Measurements from ENCODE around the gene POLN.
"Not testable (repeated sequence)": the region's sequence is repeated elsewhere in the genome, so short reads cannot be mapped to it uniquely, and the experiment has no call there.

The POLN gene

DNA sequence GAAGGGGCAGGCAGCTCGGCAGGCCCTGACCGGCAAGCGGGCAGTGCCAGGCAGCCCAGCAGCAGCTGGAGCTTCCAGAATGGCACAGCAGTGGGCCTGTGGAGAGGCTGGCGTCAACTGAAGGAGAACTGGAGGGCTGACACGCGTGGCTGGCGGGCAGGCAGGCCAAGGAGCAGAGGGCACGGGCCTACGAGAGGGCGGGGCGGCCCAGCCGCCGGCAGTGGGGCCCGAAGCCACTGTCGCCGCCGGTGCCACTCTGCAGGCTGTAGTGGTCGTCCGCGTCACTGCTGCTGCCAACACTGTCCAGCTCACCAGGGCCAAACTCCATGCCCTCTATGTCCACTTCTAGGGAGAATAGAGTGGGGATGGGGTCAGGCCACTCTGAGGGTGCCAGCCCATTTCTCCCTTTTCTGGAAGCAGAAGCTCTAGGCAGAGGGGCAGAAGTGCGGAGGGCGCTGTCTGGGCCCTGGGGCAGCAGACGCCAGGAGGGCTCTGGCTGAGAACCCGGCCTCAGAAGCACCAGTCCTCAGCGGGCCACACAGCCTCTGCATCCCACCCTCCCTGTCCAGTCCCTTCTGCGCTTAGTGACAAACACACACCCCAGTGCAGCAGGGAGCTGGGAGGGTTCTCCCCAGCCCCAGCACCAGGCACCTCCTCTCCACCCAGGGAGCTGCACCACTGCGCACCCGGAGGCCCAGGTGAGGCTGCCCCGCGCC is 8.6 kb upstream of the POLN start:
- DNase-seq: no peak

DNA sequence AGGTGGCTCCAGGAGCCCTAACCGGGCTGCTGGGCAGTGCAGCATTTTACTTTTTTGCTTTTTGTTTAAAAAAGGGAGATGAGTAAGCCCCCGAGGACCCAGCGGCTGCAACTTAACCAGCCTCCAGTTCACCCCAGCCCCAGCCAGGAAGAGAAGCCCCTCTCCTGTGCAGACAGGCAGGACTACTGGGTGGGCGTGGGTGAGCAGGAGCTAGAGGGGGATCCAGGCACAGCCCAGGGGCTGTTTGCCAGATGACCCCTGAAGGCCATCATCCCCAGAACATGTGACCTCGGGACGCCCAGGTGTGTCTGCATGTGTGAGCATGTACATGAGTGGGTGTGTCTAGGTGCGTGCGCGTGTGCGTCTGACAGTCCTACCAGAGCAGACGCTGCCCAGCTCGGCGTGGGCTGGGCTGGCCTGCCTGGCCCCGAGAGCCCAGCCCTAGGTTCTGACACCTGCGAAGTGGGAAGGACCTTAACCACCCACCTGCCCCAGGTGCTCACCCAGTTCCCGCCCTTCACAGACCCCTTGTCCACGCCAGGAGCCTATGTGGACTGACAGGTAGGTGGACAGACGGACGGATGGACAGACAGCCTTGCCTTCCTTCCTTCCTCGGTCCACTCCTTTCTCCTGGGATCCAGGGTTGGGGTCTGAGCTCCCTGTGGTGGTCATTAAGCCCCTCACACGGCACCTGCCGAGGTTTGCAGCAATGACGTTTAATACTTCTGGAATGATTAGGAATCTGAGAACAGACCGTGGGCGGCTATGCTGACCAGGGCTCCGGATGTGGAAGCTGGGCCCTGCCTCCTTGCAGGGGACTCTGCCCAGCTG is 7.8 kb upstream of the POLN start:
- no peak for DNase-seq

DNA sequence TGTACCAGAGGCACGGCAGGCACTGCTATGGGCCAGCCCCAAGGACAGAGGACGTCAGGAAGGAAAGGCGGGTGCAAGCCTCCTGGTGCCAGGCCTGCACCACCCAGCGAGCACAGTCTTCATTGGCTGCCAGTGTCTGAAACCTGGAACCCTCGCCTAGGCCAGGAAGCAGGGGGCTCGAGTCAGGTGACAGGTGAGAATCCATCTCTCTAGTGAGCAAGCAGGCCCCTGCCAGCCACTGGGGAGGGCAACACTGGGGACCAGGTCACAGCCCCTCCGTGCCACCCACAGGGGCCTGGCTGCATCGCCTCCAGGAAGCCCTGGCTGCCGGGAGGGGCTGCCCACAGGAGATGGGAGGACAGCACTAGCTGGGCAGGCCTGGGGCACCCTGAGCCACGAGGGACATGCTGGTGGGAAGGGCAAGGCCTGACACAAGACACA is 6.9 kb upstream of the POLN start:
- no peak for DNase-seq

DNA sequence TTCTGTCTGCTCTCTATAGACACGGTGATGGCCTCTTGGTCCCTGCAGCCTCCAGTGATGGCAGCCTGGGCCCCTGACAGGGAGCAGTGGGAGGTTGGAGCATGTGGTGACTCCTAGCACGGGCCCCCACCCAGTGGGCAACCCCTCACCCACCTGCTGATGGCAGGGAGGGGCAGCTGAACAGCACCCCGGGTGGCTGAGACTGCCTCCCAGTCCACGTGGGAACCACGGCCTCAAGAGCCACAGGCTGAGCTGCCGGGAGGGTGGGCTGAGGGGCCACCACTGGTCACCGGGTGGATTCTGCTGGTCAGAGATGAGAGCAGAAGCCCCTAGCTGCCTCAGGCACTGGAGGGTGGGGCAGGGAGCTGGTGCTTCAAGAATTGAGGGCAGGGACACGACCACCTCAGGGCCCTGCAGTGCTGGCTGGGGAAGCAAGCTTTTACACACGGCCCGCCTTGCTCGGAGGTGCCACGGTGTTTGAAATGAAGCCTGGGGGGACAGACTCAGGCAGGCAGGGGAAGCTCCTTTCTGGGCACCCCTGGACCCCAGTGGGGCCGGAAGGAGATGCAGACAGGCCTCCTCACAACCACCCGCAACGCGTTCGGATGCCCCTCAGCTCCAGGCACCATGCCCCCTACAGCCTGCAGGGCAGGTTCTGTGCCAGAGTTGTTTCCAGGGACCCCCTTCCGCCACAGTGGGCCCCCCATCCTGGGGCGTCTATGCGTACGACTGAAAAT is 6.3 kb upstream of the POLN start:
- no peak for DNase-seq

DNA sequence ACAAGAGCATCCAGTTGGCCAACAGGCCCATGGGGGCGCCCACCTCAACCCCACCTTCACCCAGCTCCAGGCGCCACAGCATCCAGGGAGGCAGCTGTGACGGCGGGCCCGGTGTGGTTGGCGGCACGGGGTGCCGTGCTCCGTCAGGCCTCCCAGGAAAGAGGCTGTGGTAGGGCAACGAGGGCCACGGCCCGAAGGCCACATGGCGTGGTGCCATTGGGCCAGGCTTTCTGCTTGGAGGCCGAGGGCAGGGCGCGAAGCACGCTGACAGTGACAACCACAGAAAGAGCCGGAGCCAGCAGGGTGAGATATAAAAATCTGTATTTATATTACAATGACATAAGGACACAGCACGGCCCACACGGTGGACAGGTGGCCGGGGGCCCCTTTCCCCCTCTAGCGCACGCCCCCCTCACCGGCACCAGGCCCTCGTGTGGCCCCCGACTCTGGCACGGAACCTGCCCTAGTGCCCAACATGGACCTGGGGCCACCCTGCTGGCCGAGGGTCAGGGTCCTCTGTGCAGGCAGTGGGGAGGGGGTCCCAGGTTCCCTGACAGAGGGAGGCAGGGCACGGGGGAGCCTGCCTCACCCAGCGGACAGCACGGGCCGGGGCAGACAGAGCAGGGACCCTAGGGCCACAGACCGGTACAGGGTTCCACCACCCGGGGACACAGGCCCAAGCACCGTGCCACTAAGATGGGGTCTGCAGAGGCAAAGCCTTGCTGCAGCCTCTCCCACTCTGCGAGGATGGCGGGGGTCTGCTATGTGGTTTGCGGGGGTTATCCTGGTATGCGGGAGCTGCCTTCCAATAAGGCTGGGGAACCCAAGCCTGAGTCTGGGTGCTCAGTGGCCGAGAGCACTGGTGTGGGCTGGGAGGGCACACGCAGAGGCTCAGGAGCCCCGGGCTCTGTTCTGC is 5.5 kb upstream of the POLN start:
- DNase-seq: no peak

DNA sequence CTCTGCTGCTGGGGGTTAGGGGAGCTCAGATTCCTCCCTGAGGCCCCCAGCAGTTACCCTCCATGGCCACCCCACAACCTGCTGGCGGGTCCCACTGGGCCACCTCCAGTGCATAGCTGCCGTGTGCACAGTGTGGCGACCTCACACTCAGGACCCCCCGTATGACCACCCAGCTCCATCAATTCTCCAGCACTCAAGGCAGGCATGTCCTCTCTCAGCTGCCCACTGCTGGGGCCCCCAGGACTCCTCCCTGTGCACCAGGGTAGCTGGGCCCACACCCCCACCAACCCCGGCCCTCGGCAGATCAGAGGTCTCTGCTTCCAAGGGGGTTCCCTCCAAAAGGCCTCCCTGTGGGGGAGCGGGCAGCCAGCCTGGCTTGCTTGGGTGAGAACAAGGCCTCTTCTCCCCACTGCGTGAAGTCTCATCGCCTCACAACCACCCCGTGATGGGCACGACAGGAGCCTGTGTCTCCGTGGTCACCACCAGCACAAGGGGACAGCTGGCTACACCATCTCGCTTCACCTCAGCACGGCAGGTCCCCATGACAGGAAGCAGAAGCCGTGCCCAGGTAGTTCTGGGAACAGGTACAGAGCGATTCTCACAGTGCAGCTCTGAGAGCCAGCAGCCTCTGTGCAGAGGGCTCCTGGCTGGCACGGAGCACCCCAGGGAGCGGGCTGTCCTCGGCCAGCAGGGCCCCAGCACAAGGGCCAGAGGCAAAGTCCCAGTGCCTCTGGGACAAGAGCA is 4.6 kb upstream of the POLN start:
- no peak for DNase-seq

DNA sequence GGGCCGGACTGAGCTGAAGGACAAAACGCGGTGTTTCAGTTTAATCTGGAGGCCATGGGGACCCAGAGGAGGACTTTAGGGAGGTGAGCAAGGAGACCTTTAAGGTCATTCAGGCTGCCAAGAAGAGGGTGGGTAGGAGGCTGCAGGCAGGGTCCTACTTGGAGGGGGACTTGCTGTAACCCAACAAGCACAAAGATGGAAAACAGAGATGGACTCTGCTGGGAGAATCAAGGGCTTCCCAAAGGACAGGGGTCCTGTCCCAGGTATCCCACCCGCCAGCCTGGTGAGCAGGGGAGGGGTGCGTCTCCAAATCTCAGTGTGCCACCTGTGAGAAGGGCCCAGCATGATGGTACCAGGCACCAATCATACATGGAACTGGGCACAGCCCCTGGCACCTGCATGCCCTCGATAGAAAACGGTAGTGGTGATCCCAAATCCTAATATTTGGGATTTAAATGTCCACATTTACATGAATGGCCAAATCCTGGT is 3.9 kb upstream of the POLN start:
- no peak for DNase-seq

DNA sequence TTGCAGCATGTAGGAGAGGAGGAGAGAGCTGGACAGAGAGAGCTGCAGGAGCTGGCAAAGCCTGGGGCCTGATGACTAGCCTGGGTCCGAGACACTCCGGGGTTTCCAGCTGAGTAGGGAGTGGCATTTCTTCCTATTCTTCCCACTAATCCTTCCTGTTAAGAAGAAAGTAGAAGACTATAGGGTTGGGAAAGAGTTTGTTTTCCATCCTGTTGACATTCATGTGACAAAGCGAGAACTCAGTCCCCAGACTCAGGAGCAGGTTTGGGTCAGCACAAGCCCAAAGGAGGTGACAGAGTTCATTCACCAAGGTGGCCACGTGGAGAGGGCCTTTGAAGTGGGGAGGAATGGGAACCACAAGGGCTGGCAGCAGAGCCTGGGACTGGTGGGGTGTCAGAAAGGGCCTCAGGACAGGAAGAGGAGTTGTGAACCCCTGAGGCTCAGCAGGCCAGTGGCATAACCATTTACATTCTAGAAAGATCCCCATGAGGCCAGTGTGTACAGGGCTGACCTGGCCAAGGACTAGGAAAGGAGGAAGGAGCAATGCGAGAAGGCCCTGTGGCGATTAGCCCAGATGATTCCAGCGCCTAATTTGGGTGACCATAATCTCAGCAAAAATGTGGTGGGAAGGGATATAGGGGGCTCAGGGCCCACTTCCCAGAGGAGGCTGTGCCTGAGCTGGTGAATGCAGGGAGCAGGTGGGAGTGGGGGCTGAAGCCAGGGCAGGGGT is 3.3 kb upstream of the POLN start:
- no peak for DNase-seq

DNA sequence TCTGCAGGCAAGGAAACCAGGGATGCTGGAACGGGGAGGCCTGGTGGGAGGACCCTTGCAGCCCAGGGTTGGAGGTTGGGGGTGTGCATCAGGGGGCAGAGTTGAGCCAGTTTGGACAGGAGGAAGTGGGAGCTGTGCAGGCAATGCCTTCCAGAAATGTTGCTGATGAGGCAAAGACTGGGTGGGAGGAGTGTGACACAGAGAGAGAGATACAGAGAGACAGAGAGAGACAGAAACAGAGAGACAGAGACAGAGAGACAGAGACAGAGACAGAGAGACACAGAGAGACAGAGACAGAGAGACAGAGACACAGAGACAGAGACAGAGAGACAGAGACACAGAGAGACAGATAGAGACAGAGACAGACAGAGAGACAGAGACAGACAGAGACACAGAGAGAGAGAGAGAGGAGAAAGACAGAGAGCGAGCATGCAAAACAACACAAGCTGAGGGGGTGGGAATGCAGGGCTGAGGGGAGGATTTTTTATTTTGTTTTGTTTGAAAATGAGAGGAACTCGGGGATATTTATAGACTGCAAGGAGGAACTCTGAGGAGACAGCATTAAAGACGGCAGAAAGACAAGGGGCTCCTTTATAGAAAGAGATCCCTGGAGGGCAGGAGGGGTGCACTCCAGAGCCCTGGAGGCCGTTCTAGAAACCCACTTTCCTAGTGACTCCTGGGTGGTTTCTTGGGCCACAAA is 1.9 kb upstream of the POLN start:
- DNase-seq: no peak

DNA sequence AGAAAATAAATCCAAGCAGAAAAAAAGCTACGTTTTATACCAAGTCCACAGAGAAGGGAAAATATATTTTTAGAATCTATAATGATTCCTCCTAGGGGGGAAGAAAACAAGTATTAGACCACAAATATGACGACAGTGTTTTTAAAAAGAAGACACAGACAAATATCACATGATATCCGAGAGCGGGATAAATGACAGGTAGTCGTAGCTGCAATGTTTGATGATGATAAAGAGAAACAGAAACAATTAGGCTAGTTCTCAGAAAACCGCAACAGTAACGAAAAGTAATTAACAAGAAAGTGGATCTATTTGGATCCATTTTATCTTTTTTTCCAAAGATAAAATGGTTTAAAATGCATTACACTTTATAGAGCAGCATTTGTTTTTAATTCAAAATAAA is 918 bp downstream of the POLN start:
- DNase-seq: no peak

DNA sequence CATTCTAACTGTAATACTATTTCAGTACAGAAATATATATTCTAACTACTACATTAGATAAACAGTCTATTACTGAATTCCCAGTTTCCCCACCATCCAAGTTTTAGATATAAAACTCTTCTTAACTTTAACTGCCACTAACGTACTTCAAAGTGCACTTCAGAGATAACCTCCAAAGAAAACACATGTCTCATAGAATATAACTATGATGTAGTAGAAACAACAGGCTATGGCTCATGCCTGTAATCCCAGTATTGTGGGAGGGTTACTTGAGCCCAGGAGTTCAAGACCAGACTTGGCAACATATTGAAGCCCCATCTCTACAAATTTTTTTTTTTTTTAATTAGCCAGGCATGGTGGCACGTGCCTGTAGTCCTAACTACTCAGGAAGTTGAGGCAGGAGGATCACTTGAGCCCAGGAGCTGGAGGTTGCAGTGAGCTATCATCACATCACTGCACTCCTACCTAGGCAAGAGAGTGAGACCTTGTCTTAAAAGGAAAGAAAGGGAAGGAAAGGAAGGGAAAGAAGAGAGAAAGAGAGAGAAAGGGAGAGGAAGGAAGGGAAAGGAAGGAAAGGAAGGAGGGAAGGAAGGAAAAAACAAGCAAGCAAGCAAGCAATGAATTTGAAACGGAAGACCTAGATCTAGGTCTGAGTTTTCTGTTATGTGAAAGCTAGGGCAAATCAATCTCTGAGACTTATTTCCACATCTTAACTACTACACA is 4.8 kb downstream of the POLN start:
- no peak for DNase-seq

DNA sequence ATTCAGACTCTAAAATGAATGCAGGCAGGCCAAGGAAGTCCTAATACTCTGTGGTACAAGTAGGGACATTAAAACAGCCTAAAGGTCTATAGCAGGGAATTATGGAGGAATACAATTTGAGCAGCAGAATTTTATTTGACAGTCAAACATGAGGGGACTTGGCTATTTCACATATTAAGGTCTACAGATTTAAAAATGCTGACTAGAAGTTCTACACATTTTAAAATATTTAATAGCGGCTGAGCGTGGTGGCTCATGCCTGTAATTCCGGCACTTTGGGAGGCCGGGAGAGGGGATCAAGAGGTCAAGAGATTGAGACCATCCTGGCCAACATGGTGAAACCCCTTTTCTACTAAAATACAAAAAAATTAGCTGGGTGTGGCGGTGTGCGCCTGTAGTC is 10.8 kb downstream of the POLN start:
- DNase-seq: no peak

DNA sequence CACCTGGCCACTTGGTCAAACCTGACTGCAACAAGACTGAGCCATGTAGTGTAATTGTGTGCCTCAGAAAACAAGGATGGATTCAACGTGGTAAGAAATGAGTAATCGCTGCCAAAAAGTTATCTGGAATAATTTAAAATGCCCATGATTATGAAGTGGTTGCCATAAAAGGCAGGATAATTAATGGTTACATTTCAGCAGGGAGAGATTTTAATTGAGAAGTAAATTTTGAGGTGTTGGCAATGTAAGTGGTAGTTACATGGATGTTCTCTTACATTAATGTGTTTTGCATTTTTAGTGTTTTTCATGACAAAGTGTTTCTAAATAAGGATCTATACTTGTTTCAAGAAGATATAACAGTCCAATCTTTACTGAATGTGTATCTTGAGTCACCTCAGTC is 15.7 kb downstream of the POLN start:
- no peak for DNase-seq

DNA sequence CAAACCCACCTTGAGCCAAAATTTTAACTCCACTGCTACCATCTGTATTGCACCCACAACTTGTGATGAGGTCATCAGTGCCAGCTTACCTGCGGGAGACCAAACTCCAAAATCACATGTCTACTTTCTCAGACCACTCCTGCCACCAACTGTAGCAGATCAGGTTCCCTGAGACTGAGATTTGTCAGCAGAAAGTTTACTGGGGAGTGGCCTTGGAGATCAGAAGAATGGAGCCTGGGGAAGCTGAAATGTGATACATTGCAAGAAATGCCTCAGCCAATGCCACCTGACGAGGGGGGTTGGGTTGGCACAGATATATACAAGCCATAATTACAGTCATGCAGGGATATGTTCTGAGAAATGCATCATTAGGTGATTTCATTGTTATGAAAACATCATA is 19.1 kb downstream of the POLN start:
- DNase-seq: peak; percentile 58

DNA sequence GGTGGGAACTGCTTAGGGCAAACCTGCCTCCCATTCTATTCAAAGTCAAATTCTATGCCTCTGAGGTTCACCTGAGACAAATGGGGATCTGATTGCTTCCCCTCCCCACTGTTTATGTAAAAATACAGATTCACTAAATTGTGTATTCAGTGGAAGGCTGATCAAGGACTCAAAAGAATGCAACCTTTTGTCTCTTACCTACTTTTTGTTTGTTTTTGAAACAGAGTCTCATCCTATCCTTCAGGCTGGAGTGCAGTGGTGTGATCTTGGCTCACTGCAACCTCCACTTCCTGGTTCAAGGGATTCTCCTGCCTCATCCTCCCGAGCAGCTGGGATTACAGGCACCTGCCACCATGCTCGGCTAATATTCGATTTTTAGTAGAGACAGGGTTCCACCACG is 20.5 kb downstream of the POLN start:
- not testable (repeated sequence) for DNase-seq

DNA sequence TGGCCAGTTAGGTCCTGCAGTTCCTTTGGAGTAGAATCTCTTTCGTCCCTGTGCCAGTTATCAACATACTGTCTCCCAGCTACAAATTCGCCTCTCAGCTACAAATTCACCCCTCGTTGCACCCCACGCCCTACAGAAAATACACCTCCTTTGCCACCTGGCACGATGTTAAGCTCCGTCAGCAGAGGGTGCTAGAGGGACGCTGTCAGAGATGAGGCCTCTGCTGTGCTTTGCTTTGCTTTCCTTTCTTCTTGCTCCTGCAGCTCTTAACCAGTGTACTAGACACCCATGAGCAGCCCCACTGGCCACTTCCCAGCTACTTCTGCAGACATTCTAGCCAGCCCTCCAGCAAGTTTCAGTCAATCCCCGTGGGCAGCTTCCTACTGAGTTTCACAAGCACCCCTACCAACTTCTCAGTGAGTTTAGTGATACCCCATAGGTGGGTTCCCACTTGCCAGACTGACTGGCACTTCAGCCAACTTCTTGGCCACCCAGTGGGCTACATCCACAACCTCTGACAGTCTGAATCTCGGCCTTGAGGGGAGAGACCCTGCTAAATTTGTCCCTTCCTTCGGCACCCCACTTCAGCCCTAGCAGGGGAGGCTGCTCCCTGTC is 21.8 kb downstream of the POLN start:
- DNase-seq: peak; percentile 46

DNA sequence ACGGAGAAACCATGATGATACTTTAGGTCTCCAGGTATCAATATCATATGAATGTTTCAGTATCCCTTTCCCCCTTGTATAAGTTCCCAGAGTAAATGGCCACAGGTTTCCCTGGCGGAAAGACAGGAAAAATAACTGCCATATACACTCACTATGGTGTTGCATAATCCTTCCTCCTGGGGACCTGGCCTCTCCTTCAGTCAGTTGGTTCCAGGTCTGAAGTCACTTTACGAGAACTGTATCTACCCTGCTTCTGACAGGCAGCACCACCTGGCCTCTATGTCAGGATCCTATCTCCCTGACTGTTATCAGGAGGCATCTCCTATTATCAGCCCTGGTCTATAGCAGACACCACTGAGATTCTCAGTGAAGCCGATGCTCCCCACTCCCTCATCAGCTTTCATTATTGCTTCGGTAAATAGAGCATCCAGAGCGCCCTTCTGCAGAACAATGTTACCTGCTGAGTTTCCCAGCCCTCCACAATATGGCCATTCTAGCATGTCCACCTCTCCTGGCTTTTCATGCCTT is 22.6 kb downstream of the POLN start:
- DNase-seq: no peak

DNA sequence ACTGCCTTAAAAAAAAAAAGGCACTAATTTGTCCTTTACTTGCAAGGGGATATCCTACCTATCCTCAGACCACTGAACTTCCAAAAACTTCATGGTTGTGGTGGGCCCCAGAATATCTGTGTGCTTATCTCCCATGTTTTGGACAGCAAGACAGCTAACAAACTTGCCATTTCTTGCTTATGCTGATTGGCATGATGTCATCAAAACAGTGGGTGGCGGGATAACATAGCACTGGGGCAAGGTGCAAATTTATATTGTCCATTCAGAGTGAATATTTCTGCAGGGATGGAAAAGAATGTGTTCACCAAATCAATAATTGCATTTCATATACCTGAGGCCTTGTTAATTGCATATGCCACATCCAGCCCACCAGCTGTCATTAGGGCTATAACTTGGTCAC is 23.5 kb downstream of the POLN start:
- no peak for DNase-seq

DNA sequence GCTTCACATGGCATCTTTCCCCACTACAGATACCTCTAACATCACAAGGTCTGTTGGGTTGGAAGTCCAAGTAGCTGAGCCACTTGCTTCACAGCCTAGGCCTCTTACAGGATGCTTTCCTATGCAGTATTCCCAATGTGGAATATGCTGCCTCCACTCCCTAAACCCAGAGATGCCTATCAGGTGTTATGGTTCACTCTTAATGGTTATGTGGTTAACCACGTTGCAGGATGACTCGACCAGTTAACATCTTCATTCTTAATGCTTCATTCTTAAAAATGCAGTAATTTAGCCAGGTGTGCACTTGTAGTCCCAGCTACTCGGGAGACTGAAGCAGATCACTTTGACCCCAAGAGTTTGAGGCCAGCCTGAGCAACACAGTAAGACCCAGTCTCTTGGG is 24.2 kb downstream of the POLN start:
- no peak for DNase-seq

Measured in NCI-H2171 treated with DMSO at 0.1 percent for 48 hours (cell line).